HG02642 (cell line): Measurements from ENCODE around the gene PRDX2.
"Not testable (repeated sequence)": the region's sequence is repeated elsewhere in the genome, so short reads cannot be mapped to it uniquely, and the experiment has no call there.

Experiments used
- ATAC-seq: cut with Tn5 transposase; IDR thresholded peaks from one replicate; pipeline ENCODE4 v1.9.1; 2021; ENCODE audit warnings: mild to moderate bottlenecking; ENCODE audit not compliant: unreplicated experiment, poor library complexity

The PRDX2 gene

DNA sequence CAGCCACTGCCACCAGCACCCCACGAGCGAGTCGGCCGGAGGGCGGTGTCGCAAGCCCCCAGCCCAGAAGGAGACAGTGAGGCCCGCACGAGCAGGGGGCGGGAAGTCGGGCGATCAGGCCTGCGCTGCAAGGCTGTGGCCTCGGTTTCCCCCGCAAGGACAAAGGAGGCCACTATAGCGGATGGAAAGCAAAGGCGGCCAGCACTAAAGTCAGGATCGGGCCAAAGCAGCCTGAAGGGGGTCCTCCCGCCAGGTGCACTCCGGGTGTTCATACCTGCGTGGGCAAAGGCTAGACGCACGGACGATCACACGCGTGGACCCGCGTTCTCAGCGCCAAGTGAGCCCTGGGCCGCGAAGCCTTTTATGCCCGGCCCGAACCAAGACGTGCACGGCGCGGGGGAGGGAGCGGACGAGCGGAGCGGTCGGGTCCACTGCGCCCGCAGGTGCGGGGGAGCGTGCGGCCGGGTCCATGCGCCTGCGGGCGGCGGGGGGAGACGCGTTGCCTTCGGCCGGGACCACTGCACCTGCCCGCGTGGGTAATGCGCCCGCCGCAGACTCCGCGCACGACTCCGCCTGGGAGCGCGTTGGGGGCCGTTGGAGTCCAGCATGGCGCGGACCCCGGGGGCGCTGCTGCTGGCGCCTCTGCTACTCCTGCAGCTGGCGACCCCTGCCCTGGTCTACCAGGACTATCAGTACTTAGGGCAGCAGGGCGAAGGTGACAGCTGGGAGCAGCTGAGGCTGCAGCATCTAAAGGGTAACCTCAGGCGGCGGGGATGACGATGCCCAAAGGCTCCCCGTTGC, at the start of gene PRDX2, which contains the start of gene THSD8:
Gene PRDX2 (minus strand): TSS at position 335 of the 801 bp plus-strand sequence. CDS start 539 bp downstream, outside the sequence.
Gene THSD8 (plus strand): TSS at position 604 of the 801 bp plus-strand sequence. CDS start 3 bp downstream, at position 607.
- peak; percentile 41 for ATAC-seq

DNA sequence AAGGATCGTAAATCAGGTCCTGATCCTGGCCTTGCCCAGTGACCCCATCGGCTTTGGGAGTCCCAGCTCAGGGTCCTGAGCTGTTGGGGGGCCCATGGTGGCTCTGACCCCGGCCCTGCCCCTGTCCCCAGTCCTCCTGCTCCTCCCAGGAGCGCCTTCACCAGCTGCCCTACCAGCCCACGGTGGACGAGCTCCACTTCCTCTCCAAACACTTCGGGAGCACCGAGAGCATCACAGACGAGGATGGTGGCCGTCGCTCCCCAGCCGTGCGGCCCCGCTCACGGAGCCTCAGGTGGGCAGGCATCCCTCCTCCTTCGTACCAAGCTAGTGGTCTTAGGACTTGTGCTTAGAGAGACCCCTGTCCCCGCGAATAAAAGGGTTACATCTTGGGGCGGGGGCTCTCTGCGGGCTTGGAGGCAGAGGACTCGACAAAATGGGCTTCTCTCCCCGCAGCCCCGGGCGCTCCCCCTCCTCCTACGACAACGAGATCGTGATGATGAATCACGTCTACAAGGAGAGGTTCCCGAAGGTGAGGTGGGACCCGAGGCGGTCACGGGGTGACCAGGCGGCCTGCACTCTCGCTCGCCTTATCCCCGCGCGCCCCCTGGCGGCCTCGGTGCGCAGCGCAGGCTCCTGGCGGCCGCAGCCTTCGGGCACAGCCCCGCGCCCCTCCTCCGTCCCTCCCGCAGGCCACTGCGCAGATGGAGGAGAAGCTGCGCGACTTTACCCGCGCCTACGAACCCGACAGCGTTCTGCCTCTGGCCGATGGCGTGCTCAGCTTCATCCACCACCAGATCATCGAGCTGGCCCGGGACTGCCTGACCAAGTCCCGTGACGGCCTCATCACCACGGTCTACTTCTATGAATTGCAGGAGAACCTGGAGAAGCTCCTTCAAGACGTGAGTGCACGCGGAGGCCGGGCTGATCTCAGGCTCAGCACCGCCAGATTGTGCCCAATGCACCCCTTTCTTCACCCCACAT, 45.8 kb upstream of the PRDX2 start:
- ATAC-seq: peak; percentile 80

DNA sequence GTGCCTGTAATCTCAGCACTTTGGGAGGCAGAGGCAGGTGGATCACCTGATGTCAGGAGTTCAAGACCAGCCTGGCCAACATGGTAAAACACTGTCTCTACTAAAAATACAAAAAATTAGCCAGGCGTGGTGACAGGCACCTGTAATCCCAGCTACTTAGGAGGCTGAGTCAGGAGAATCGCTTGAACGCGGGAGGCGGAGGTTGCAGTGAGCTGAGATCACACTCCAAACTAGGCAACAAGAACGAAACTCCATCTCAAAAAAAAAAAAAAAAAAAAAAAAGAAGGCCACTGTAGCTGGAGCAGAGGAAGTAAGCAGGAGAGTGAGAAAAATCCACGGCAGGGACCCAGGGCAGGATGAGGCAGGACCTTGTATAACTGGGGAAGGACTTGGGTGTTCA, 45.0 kb upstream of the PRDX2 start:
- ATAC-seq: not testable (repeated sequence)

DNA sequence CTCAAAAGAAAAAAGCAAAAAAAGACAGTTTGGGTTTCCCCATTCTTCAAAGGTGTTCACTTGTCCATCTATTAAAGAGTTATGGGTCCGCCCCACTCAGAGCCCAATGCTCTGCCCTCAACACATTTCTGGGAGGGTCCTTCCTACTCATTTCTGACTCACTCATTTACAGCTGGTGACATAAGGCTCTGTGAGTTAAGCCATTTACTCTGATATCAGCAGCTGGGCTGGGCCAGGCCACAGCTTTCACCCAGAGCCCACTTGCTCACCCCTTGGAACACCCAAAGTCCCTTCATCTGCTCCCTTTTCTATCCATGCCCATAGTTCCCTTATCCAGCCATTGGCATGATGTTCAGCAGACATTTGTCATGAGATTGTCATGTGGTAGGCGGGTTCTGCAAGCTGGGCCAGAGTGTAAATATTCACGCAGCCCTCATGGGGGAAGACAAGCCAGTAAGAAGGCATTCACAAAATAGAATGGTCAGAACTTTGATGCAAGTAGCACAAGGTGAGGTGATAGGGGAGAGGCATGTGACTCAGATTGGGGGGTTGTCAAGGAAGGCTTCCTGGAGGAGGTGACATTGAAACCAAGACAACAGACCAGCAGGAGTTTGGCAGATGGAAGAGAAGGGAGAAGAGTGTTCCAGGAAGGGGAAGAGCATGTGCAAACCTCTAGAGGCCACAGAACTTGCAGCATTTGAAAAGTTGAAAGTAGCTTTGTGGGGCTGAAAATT, 42.6 kb upstream of the PRDX2 start:
- no peak for ATAC-seq

DNA sequence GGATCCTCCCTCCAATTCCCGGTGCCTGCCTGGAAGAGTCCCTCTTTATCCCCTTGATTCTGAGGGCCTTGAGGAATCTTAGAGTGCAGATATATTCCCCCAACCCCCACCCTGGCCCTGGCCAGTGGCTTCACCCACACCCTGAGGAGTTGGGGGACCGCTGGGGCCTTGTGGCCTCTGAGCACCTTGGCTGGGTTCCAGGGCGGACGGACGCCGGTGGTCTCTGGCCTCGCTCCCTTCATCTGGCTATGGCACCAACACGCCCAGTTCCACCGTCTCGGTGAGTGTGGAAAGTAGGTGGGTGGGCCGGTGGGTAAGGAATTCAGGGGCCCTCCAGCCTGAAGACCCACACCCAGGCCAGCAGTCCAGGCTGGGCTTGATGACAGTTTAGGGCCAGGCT, 41.7 kb upstream of the PRDX2 start:
- no peak for ATAC-seq

DNA sequence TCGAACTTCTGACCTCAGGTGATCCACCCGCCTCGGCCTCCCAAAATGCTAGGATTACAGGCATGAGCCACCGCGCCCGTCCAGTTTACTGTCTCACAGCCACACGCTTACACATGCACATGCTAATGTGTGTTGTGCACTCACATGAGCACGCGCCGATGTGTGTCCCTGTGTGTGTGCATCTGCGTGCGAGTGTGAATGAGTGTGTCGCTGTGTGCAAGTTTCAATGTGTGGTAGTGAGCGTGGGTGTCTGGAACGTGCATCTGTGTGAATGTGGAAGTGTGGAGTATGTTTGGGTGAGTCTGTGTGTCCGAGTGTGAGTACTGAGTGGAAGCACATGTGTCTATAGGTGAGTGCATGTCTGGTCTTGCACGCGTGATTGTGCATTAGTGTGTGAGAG, 40.9 kb upstream of the PRDX2 start:
- ATAC-seq: no peak

DNA sequence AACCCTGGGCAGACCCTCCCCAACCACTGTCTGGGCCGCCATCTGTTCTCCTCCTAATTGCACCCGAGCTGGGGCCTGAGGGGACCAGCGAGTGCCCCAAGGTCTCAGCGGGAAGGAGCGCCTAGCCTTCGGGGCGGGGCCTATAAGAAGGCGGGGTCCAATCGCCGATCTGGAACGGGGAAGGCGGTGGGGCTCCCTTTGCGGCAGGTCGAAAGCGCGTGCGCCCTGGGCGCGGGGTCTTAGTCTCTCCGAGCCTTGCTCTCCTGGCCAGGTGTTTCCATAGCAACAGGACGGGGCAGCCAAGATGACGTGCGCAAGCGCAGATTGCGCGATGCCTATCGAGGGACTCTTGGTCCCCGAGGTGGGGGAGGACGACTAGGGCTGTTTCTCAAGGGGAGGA, 39.5 kb upstream of the PRDX2 start:
- ATAC-seq: no peak

DNA sequence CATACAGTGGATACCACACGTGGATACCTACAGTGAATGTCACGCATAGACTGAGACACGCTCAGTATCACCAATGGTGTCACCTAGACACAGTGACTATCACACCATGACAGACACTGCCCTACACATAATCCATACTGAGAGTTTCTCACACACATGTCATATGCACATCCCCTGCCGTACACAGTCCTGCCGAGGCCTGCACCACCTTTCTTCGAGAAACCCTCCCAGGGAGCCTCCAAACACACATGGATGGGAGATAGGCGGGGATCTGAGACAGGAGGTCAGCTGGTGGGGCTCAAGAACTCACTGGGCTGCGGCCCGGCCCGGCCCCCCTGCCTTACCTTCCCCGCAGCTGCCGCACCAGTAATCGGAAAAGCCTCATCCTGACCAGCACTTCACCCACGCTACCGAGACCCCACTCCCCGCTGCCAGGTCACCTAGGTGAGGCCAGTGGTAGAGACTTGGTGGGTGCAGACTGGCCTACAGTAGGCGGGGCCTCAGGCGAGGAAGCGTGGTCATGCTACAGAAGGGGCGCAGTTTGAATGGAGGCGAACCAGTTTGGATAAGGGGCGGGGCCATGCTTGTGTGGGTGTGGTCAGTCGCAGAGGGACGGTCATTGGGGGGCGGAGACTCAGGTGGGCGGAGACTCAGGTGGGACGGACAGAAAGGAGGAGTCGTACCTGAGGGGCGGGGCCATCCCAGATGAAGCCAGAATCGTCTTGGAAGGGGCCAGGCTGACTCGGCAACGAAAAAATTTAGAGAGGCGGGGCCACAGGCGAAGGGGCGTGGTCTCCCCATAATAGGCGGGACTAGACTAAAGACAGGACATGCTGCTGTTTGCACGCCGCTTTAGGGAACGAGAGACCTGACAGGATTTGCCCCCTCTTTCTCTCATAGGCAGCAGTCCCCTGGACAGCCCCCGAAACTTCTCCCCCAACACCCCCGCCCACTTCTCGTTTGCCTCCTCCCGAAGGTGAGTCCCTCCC, 38.8 kb upstream of the PRDX2 start:
- ATAC-seq: no peak

DNA sequence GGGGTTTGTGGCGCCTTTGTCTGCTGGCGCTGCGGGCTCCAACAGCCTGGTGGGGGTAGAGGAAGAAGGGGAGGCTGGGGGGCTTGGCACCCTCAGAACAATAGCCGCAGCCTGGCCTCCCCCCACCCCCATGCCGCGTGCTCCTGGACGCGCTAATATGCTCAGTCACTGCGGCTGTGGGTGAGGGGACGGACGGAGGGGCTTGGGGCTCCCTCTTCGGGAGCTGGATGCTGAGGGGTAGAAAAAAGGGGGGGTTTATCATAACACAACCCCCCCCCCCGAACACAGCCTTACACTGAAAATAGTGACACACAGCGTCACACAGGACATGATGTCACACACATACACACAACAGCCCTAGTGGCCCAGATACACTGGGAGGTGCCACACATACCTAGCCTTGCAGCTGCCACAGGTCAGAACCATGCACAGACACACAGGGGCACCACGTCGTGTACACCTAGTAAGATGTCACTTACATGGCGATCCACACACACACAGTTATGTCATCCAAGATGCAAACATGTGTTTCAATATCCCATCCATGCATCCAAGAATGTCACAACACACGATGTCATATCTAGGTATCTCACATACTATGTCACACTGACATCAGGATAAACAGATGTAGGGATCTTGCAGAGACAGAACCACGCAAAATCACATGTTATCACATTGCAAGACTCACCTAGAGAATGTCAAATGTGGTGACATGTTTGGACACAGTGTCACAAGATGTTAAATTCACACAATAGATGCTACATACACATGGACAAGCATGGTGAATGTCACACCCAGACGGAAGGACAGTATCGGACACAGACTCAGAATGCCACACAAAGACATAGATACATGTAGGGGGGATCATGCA, 37.5 kb upstream of the PRDX2 start:
- ATAC-seq: no peak

DNA sequence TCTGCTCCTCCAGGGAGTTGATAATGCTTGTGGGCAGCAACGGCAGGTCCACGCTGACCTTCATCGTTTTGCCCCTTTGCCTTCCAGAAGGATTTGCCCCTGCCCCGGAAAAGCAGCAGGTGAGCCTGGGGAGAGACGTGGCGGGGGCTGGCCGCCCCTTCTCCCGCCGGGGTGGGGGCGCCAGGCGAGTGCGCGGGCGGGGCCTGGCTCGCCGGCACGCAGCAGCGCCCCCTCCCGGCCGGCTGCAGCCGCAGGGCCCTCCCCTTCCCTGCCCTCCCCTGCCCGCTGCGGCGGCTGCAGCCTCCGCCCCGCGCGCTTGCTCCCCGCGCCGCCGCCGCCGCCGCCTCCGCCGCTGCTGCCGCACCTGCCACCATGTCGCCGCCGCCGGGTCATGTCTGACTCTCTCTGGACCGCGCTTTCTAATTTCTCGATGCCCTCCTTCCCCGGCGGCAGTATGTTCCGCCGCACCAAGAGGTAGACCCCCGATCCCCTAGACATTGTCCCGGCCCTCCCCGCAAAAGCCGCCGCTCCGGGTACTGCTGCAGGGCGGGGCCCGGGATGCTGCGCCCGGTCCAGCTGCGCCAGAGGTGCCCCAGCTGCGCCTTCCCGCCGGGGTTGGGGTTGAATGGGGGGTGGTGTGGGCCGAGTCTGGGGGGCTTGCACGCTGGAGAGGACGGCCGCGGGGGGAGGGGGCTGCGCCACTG, 36.7 kb upstream of the PRDX2 start, which contains the start of gene MAST1:
Gene MAST1 (plus strand): TSS at position 334 of the 704 bp plus-strand sequence. CDS start 58 bp downstream, at position 392.
- ATAC-seq: no peak

DNA sequence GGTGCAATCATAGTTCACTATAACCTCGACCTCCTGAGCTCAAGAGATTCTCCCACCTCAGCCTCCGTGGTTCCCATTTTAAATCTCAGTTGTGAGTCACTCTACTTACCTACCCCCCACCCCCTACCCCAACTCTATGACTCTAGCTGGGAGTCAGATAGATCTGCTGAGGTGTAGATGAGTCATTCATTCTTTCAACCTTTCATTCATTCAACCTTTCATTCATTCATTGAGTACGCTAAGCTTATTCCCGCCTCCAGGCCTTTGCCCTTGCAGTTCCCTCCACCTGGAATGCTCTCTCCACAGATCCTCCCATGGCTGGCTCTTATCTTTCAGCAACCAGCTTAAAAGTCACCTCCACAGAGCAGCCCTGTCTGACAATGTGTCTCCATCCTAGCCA, 35.6 kb upstream of the PRDX2 start:
- ATAC-seq: no peak

DNA sequence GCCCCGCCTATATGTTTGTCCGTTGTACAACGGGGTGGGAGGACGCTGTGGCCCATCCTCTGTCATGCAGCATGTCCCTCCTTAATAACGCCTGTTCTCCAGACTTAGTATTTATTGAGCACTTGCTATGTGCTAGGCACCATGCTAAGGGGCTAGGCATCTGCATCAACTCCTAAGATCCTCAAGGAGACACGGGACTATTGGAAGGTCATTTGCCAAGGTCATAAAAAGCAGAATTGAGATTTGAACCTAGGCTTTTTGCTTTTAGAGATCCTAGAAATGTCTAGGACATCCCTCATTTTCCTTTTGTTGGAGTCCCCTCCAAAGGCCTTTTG, 34.9 kb upstream of the PRDX2 start:
- no peak for ATAC-seq

DNA sequence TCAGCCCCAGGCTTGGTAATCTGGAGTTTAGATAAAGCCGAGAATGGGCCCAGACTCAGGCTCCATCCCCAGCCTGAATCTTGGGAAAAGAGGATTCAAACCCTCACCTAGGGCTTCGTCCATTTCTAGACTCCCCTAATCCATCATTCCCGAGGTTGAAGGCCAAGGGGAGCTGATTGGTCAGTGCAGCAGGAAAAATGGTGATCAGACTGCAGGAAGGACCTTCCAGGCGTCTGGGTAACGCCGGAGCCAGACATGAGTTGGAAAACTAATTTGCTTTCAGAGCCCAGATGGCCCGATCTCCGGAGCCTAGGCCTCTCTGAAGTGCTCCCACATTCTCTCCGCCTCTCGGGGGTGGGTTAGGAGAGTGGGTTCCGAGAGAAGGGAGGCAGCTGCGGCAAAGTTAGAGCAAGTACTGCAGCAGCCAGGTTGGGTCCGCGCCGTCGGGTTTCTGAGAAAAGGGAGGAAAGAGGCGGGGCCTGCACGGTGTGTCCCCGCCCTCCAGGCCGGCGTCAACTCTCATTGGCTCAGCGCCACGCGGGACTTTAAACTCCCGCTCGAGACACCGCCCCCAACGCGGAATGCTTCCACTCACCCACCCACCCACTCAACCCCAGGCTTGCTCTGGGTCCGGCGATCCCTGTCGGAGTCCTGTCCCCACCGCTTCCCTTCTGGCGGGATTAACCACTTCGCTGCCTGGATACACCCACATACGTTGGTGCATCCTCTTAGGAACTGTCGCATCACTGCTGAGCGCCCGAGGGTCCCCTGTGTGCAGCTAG, 33.6 kb upstream of the PRDX2 start:
- no peak for ATAC-seq

DNA sequence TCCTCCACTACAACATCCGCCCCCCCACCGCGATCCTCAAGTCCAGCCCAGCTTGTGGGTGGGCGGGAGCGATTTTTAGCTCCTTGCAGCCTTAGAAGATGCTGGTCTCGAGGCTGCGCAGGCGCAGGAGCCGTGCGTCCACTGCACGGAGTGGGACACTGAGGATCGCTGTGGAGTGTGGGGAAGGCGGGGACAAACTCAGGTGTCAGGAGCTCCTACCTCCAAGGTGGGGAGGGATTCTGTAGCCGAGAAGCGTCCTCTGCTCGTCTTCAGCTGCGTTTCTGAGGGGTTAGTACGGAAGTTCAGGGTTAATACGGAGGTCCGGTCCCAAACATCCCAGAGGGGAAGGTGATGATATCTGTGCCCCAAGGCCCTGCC, 33.0 kb upstream of the PRDX2 start, which contains the start of gene RTBDN:
Gene RTBDN (minus strand): TSS at position 14 of the 378 bp plus-strand sequence. CDS start 4,600 bp downstream, outside the sequence.
- ATAC-seq: no peak

DNA sequence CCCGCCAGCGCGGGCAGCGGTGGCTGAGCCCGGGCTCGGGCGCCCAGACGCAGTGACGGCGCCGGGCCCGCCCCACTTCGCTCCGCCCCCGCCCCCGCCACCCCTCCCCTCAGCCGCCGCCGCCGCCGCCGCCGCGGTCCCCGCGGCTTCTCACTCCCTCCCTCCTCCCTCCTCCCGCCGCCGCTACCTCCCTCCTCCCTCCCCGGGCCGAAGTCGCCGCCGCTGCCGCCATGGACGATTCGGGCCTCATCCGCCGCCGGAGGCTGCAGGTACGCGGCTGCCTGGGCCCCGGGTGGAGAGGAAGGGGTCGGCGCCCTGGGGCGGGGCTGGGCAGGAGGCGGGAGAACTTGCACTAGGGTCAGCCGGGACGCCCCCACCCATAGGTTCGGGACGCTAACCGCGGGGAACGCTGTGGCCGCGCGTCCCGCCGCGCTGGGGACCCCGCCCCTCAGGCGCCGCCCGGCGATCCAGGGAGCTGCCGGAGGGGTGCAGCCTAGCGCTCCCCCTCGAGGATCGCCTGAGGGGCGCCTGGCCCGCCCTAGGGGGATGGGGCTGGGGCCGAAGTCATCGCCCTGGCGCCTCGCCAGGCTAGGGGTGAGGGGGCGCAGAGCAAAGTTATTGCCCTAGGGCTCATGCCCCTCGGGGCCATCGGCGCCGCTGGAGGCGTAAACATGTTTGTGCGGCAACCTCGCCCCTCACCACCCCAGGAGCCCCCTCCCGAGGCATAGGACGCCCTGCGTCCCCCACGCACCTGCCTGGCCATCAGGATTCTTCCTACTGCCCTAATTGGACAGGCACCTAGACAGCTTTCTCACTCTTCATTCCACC, 32.4 kb upstream of the PRDX2 start:
- no peak for ATAC-seq

DNA sequence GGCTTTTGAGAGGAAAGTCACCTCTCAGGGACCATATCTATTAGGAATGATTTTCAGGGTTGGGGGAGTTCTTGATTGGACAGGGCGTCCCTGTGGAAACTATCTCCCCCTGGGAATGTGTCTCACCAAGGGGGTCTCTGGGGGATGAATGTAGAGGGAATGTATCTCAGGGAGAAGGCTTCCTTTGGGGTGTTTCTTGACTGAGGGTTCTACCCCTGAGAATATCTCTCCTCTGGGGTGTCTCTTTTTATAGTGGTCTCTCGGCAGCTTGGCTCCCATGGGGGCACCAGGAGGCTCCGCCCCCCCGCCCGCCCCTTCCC, 31.8 kb upstream of the PRDX2 start:
- no peak for ATAC-seq
